HEK293 (cell line): ENCODE results near the gene PPP3CA.

Source experiments
- CTCF ChIA-PET: fragments of 350-600 bp; formaldehyde crosslinking; extraction: SDS; loops from one replicate; lab custom pipeline; 2021; ENCODE audit warnings: antibody characterized with exemption; lab: Yijun Ruan, JAX
- POLR2A ChIA-PET: fragments of 300-600 bp; formaldehyde crosslinking; extraction: SDS; loops from one replicate; lab custom pipeline; 2020; ENCODE audit warnings: antibody characterized with exemption, inconsistent platforms; lab: Yijun Ruan, JAX
- H3K27ac ChIP-seq: fragments of 200-500 bp; sonication (Bioruptor generic); 2 replicates; pipeline ENCODE4 v1.5.1; 2014; ENCODE audit warnings: low read depth, low read length, control low read depth, inconsistent platforms; ENCODE audit errors: extremely low read depth
- H3K36me3 ChIP-seq, 2 experiments: fragments of 200-500 bp in 1 of 2; sonication (Bioruptor generic) in 1 of 2; 1 replicate in 1 of 2; 2 replicates in 1 of 2; pipeline ENCODE4 v1.5.1; 2014 to 2017; ENCODE audit warnings: inconsistent platforms in 2 of 2, low read length in 2 of 2; ENCODE audit not compliant: control insufficient read depth in 2 of 2, insufficient read depth in 1 of 2
- H3K4me1 ChIP-seq: fragments of 200-500 bp; sonication (Bioruptor generic); 2 replicates; pipeline ENCODE4 v1.5.1; 2014; ENCODE audit warnings: mild to moderate bottlenecking, low read length, inconsistent platforms; ENCODE audit not compliant: control insufficient read depth, insufficient read depth
- H3K4me3 ChIP-seq: 2 replicates; pipeline ENCODE4 v1.5.1; 2011; ENCODE audit warnings: low read depth, mild to moderate bottlenecking, control low read depth, low read length, moderate library complexity
- H3K9me3 ChIP-seq: fragments of 200-500 bp; sonication (Bioruptor generic); 2 replicates; pipeline ENCODE4 v1.5.1; 2014; ENCODE audit warnings: low read depth, low read length, inconsistent platforms; ENCODE audit not compliant: control insufficient read depth, insufficient read depth
- EGR2 ChIP-seq: fragments of 450-650 bp; formaldehyde crosslinking; IDR thresholded peaks from 2 replicates; pipeline ENCODE4 v1.5.1; 2016; ENCODE audit warnings: low read depth, missing biosample characterization, missing genetic modification characterization
- GLIS1 ChIP-seq: fragments of 450-650 bp; formaldehyde crosslinking; IDR thresholded peaks from 2 replicates; pipeline ENCODE4 v1.5.1; 2016; ENCODE audit warnings: missing biosample characterization, missing genetic modification characterization
- GLIS2 ChIP-seq: fragments of 450-650 bp; formaldehyde crosslinking; IDR thresholded peaks from 2 replicates; pipeline ENCODE4 v1.5.1; 2016; ENCODE audit warnings: missing biosample characterization, missing genetic modification characterization
- IKZF3 ChIP-seq: fragments of 450-650 bp; IDR thresholded peaks from 2 replicates; pipeline ENCODE4 v1.5.0; 2018; ENCODE audit warnings: missing biosample characterization, mild to moderate bottlenecking, missing genetic modification characterization, moderate library complexity
- KLF10 ChIP-seq: fragments of 450-650 bp; IDR thresholded peaks from 2 replicates; pipeline ENCODE4 v1.5.1; 2018; ENCODE audit warnings: missing biosample characterization, mild to moderate bottlenecking, missing genetic modification characterization
- MZF1 ChIP-seq: fragments of 450-650 bp; formaldehyde crosslinking; IDR thresholded peaks from 2 replicates; pipeline ENCODE4 v1.5.1; 2017; ENCODE audit warnings: missing biosample characterization, missing genetic modification characterization, borderline replicate concordance
- SP7 ChIP-seq: fragments of 450-650 bp; formaldehyde crosslinking; IDR thresholded peaks from 2 replicates; pipeline ENCODE4 v1.5.1; 2016; ENCODE audit warnings: missing biosample characterization, missing genetic modification characterization
- TRIM28 ChIP-seq: IDR thresholded peaks from 2 replicates; pipeline ENCODE4 v1.6.1; 2011; ENCODE audit warnings: low read length, control low read depth, borderline replicate concordance
- ZBTB17 ChIP-seq: fragments of 450-650 bp; formaldehyde crosslinking; IDR thresholded peaks from 2 replicates; pipeline ENCODE4 v1.5.1; 2016; ENCODE audit warnings: missing biosample characterization, missing genetic modification characterization
- ZBTB8A ChIP-seq: fragments of 450-650 bp; formaldehyde crosslinking; IDR thresholded peaks from 2 replicates; pipeline ENCODE4 v1.5.1; 2016; ENCODE audit warnings: missing biosample characterization, missing genetic modification characterization
- ZFHX2 ChIP-seq: fragments of 450-650 bp; formaldehyde crosslinking; conservative IDR thresholded peaks from 2 replicates; pipeline ENCODE4 v1.5.1; 2016; ENCODE audit warnings: missing biosample characterization, missing genetic modification characterization
- ZIC2 ChIP-seq: fragments of 450-650 bp; formaldehyde crosslinking; IDR thresholded peaks from 2 replicates; pipeline ENCODE4 v1.5.1; 2016; ENCODE audit warnings: missing biosample characterization, missing genetic modification characterization
- ZNF175 ChIP-seq: fragments of 450-650 bp; formaldehyde crosslinking; IDR thresholded peaks from 2 replicates; pipeline ENCODE4 v1.5.1; 2016; ENCODE audit warnings: missing biosample characterization, missing genetic modification characterization
- ZNF184 ChIP-seq: fragments of 450-650 bp; IDR thresholded peaks from 2 replicates; pipeline ENCODE4 v1.5.1; 2018; ENCODE audit warnings: missing biosample characterization, mild to moderate bottlenecking, missing genetic modification characterization
- ZNF223 ChIP-seq: fragments of 450-650 bp; formaldehyde crosslinking; IDR thresholded peaks from 2 replicates; pipeline ENCODE4 v1.5.1; 2016; ENCODE audit warnings: missing biosample characterization, missing genetic modification characterization
- ZNF280D ChIP-seq: fragments of 450-650 bp; formaldehyde crosslinking; IDR thresholded peaks from 2 replicates; pipeline ENCODE4 v1.5.1; 2016; ENCODE audit warnings: missing biosample characterization, missing genetic modification characterization
- ZNF324 ChIP-seq: fragments of 450-650 bp; formaldehyde crosslinking; IDR thresholded peaks from 2 replicates; pipeline ENCODE4 v1.5.1; 2016; ENCODE audit warnings: missing biosample characterization, missing genetic modification characterization
- ZNF341 ChIP-seq: fragments of 450-650 bp; formaldehyde crosslinking; IDR thresholded peaks from 2 replicates; pipeline ENCODE4; 2016; ENCODE audit warnings: low read depth, missing biosample characterization, missing genetic modification characterization
- ZNF366 ChIP-seq: fragments of 450-650 bp; formaldehyde crosslinking; conservative IDR thresholded peaks from 2 replicates; pipeline ENCODE4 v1.5.1; 2016; ENCODE audit warnings: missing biosample characterization, missing genetic modification characterization
- ZNF501 ChIP-seq: fragments of 450-650 bp; formaldehyde crosslinking; IDR thresholded peaks from 2 replicates; pipeline ENCODE4 v1.5.1; 2016; ENCODE audit warnings: missing biosample characterization, missing genetic modification characterization
- ZNF600 ChIP-seq: fragments of 450-650 bp; formaldehyde crosslinking; IDR thresholded peaks from 2 replicates; pipeline ENCODE4 v1.5.1; 2016; ENCODE audit warnings: missing biosample characterization, missing genetic modification characterization
- ZNF610 ChIP-seq: fragments of 450-650 bp; formaldehyde crosslinking; IDR thresholded peaks from 2 replicates; pipeline ENCODE4 v1.5.1; 2016; ENCODE audit warnings: missing biosample characterization, missing genetic modification characterization, borderline replicate concordance
- ZNF639 ChIP-seq: fragments of 450-650 bp; formaldehyde crosslinking; IDR thresholded peaks from 2 replicates; pipeline ENCODE4 v1.5.1; 2016; ENCODE audit warnings: missing biosample characterization, missing genetic modification characterization
- ZNF76 ChIP-seq: fragments of 450-650 bp; formaldehyde crosslinking; IDR thresholded peaks from 2 replicates; pipeline ENCODE4; 2016; ENCODE audit warnings: low read depth, missing biosample characterization, missing genetic modification characterization, borderline replicate concordance
- ZNF843 ChIP-seq: fragments of 450-650 bp; formaldehyde crosslinking; IDR thresholded peaks from 2 replicates; pipeline ENCODE4 v1.5.1; 2016; ENCODE audit warnings: missing biosample characterization, missing genetic modification characterization
- ZXDB ChIP-seq: fragments of 450-650 bp; formaldehyde crosslinking; IDR thresholded peaks from 2 replicates; pipeline ENCODE4 v1.5.1; 2016; ENCODE audit warnings: missing biosample characterization, missing genetic modification characterization
- TF ChIP-seq, protein P1 (sequence below): fragments of 450-650 bp; formaldehyde crosslinking; IDR thresholded peaks from 2 replicates; pipeline ENCODE4 v1.5.1; 2016; ENCODE audit warnings: missing biosample characterization, missing genetic modification characterization
- TF ChIP-seq, protein P2 (sequence below): fragments of 450-650 bp; IDR thresholded peaks from 2 replicates; pipeline ENCODE4 v1.5.1; 2018; ENCODE audit warnings: missing biosample characterization, mild to moderate bottlenecking, missing genetic modification characterization

PPP3CA gene

GRCh38 chr4:101345596-101346350, 1.6 kb downstream of the PPP3CA start:
- H3K36me3 ChIP-seq, result no peaks in the 10 kb centered on the region
- no peaks in the 10 kb centered on the region for H3K4me1 ChIP-seq
- ChIA-PET POLR2A (interaction anchor here (0.6 kb wide), 1 partner anchor 348 kb away, joined by 3 read pairs; no protein-coding TSS in a partner anchor), CTCF (no interaction called here)
- peak overlapping the region; percentile 79 for H3K4me3 ChIP-seq
- H3K27ac ChIP-seq, result peak overlapping the region; percentile 39; the same call in 1 of the 2 replicates
- H3K9me3 ChIP-seq, result no peaks in the 10 kb centered on the region
- TF ChIP-seq ZNF280D (tag by site-specific recombination), result no peak
- no peak for TF ChIP-seq ZNF324 (tag by site-specific recombination)
- TF ChIP-seq ZNF76 (tag by site-specific recombination), result no peak
- no peak for TF ChIP-seq ZNF639 (tag by site-specific recombination)
- TF ChIP-seq EGR2, result peak; percentile 60
- TF ChIP-seq ZIC2 (tag by site-specific recombination), result peak; percentile 16; the same call in 1 of the 2 replicates
- 0 out of 2 replicates have a peak, but pooled peaks have one; percentile 4 for TF ChIP-seq ZNF600 (tag by site-specific recombination)
- peak; percentile 91 for TF ChIP-seq TRIM28
- TF ChIP-seq, protein P1, sequence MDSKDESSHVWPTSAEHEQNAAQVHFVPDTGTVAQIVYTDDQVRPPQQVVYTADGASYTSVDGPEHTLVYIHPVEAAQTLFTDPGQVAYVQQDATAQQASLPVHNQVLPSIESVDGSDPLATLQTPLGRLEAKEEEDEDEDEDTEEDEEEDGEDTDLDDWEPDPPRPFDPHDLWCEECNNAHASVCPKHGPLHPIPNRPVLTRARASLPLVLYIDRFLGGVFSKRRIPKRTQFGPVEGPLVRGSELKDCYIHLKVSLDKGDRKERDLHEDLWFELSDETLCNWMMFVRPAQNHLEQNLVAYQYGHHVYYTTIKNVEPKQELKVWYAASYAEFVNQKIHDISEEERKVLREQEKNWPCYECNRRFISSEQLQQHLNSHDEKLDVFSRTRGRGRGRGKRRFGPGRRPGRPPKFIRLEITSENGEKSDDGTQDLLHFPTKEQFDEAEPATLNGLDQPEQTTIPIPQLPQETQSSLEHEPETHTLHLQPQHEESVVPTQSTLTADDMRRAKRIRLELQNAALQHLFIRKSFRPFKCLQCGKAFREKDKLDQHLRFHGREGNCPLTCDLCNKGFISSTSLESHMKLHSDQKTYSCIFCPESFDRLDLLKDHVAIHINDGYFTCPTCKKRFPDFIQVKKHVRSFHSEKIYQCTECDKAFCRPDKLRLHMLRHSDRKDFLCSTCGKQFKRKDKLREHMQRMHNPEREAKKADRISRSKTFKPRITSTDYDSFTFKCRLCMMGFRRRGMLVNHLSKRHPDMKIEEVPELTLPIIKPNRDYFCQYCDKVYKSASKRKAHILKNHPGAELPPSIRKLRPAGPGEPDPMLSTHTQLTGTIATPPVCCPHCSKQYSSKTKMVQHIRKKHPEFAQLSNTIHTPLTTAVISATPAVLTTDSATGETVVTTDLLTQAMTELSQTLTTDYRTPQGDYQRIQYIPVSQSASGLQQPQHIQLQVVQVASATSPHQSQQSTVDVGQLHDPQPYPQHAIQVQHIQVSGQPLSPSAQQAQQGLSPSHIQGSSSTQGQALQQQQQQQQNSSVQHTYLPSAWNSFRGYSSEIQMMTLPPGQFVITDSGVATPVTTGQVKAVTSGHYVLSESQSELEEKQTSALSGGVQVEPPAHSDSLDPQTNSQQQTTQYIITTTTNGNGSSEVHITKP (tag by site-specific recombination), result peak; percentile 2; the same call in 1 of the 2 replicates
- TF ChIP-seq ZNF341, result peak; percentile 85
- TF ChIP-seq ZNF175 (tag by site-specific recombination), result no peak
- TF ChIP-seq ZBTB17 (tag by site-specific recombination), result peak; percentile 89
- TF ChIP-seq ZBTB8A (tag by site-specific recombination), result peak; percentile 56; the same call in 1 of the 2 replicates
- no peak for TF ChIP-seq ZNF223 (tag by site-specific recombination)
- TF ChIP-seq GLIS1 (tag by site-specific recombination), result peak; percentile 43
- no peak for TF ChIP-seq ZNF184 (tag by site-specific recombination)
- no peak for TF ChIP-seq ZNF501 (tag by site-specific recombination)
- TF ChIP-seq ZNF843 (tag by site-specific recombination), result no peak
- TF ChIP-seq, protein P2, sequence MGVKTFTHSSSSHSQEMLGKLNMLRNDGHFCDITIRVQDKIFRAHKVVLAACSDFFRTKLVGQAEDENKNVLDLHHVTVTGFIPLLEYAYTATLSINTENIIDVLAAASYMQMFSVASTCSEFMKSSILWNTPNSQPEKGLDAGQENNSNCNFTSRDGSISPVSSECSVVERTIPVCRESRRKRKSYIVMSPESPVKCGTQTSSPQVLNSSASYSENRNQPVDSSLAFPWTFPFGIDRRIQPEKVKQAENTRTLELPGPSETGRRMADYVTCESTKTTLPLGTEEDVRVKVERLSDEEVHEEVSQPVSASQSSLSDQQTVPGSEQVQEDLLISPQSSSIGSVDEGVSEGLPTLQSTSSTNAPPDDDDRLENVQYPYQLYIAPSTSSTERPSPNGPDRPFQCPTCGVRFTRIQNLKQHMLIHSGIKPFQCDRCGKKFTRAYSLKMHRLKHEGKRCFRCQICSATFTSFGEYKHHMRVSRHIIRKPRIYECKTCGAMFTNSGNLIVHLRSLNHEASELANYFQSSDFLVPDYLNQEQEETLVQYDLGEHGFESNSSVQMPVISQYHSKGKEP (tag by site-specific recombination), result no peak
- peak; percentile 82 for TF ChIP-seq ZFHX2 (tag by site-specific recombination)
- peak; percentile 5; the same call in 1 of the 2 replicates for TF ChIP-seq IKZF3 (tag by site-specific recombination)
- TF ChIP-seq SP7 (tag by site-specific recombination), result peak; percentile 39; the same call in 1 of the 2 replicates
- 0 out of 2 replicates have a peak, but pooled peaks have one; percentile 20 for TF ChIP-seq ZNF610
- TF ChIP-seq GLIS2 (tag by site-specific recombination), result no peak
- no peak for TF ChIP-seq KLF10 (tag by site-specific recombination)
- TF ChIP-seq MZF1 (tag by site-specific recombination), result 0 out of 2 replicates have a peak, but pooled peaks have one; percentile 44
- 0 out of 2 replicates have a peak, but pooled peaks have one; percentile 45 for TF ChIP-seq ZNF366 (tag by site-specific recombination)
- peak; percentile 33; the same call in 1 of the 2 replicates for TF ChIP-seq ZXDB (tag by site-specific recombination)
